Activated naive CD4-positive, alpha-beta T cell treated with anti-CD3 and anti-CD28 coated beads, Interleukin-2, amount 50 U/mL, for 16 hours (primary cell): Measurements from ENCODE around the gene BCAM.
"Not testable (repeated sequence)": the region's sequence is repeated elsewhere in the genome, so short reads cannot be mapped to it uniquely, and the experiment has no call there.

ENCODE experiments used
- DNase-seq: peaks from one replicate; pipeline ENCODE4 v3.0.0-alpha.2; 2020

The BCAM gene

DNA sequence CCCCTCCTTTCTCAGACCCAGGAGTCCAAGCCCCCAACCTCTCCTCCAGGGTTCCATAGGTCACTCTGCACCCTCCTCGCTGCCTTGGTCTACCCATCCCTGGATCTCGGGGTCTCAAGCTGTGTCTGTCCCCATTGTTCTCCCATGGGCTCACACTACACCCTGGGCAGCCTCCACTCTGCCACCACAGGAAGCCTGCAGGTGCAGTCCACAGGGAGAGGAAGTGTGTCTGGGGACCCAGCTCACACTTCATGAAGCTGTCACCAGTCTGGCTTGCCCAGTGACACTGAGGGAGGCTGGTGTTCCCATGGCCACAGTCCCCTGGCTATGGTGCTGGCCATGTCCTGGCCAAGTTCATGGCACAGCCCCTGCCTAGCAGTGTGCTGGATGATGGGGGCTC lies 42.5 kb downstream of the BCAM start:
- no peak for DNase-seq

DNA sequence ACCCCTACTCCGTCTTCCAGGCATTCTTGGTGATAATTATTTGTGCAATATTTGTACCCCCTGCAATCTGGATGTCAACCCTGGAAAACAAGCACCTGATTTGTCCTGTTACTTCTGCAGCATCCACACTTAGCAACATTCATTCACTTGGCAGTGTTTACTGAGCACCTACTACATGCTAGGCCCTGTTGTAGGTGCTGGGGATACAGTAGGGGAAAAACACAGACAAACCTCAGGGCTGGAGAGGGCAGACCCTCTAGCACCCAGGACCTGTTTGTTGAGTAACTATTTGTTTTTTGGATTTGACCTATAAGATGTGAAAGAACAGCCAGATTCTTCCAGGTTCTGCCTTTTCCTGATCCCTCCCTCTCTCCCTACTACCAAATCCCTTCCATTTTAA lies 46.7 kb downstream of the BCAM start:
- no peak for DNase-seq

DNA sequence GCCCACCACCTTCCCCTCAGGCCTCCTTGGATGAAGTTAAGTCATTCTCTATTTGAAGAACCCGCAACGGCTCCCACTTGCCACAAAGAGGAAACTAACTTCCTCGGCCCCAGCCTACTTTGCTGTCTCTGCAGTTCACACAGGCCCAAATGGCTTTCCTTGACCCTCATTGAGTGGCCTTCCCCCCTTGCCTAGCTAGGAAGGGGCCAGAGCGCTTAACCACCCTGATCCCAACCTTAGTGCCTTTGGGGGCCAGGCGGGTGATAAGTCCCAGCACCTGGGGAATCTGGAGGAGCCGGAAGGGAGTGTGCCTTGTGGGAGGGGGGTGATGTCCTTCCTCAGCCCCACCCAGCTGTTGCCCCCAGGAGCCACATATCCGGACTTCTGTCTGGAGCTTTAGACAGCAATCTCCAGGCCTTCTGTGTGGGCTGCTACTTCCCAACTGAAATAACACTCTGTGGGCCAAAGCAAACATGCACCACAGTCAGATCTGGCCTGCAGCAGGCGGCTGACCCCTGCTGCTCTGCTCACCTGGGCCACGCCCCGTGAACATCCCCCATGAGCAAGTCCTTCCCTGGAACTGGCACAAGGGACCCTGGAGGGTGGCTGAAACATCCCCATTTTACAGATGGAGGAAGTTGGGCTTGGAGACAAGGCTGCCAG lies 47.6 kb downstream of the BCAM start:
- no peak for DNase-seq

DNA sequence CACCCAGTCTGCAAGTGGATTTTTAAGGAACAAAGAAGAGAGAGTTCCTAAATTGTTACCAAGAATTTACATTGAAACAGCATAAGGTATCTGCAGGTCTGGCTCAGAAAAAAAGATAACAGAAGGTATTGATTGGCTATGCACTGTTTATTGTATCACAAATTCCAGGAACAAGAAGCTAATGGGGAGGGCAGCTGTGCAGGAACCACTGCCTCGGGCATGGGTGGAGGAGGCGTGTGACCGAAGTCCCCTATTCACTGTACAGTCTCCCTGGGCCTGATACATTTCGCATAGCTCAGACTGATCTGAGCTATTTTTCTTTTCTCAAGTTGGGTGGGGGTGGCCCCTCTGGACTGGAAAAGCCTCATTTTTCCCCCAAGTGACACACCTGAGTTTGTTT lies 48.9 kb downstream of the BCAM start:
- DNase-seq = no peak

DNA sequence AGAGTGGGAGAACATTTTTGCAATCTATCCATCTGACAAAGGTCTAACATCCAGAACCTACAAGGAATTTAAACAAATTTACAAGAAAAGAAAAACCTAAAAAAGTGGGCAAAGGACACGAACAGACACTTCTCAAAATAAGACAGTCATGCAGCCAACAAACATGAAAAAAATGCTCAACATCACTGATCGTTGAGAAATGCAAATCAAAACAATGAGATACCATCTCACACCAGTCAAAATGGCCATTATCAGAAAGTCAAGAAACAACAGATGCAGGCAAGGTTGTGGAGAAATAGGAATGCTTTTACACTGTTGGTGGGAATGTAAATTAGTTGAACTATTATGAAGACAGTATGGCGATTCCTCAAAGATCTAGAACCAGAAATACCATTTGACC lies 52.7 kb downstream of the BCAM start:
- not testable (repeated sequence) for DNase-seq

DNA sequence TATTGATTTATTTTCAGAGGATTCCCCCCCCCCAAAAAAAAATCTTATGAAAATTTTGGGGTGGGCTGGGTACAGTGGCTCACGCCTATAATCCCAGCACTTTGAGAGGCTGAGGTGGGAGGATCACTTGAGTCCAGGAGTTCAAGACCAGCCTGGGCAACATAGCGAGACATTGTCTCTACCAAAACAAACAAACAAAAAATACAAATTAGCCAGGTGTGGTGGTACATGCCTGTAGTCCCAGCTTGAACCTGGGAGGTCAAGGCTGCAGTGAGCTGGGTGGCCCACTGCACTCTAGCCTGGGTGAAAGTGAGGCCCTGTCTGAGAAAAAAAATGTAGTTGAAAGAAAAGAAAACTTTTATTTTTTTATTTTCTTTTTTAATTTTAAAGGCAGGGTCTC lies 55.1 kb downstream of the BCAM start:
- no peak for DNase-seq

DNA sequence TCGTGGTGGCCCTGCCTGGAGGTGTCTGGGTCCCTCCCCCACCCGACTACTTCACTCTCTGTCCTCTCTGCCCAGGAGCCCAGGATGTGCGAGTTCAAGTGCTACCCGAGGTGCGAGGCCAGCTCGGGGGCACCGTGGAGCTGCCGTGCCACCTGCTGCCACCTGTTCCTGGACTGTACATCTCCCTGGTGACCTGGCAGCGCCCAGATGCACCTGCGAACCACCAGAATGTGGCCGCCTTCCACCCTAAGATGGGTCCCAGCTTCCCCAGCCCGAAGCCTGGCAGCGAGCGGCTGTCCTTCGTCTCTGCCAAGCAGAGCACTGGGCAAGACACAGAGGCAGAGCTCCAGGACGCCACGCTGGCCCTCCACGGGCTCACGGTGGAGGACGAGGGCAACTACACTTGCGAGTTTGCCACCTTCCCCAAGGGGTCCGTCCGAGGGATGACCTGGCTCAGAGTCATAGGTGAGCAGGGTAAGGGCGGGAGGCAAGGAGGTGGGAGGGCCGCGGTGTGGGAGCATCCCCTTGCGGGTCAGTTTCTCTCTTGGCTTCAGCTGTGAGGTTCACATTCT lies 56.4 kb downstream of the BCAM start:
- no peak for DNase-seq

DNA sequence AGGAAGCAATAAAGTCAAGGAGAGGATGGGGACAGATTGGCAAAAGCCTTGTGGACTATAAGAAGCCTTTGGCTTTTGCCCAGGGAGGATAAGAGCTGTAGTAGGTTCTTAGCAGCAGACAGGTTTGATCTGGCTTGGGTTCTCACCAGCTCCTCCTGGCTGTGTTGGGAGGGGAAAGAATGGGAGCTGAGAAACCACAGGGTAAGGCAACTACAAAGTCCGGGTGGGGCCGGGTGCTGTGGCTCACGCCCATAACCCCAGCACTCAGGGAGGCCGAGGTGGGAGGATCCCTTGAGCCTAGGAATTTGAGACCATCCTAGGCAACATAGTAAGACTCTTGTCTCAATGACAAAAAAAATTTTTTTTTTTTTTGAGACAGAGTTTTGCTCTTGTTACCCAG lies 57.8 kb downstream of the BCAM start:
- no peak for DNase-seq

DNA sequence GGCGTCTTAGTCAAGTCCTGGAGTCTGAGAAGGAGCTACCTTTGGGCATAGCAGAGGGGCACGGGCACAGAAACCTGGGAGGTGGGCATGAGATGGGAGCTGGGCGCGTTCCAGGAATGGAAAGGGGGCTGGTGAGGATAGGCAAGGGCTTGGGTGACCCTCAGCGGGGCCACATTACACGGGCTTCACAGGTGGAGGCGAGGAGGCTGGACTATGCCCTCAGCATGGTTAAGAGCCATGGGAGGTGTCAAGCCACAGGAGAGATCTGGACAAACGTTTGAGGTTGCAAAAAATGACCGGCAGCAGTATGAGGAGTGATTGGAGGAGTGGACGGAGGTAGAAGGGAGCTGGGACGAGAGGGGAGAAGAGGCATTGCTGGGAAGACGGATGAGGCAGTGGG lies 58.7 kb downstream of the BCAM start:
- DNase-seq = no peak

DNA sequence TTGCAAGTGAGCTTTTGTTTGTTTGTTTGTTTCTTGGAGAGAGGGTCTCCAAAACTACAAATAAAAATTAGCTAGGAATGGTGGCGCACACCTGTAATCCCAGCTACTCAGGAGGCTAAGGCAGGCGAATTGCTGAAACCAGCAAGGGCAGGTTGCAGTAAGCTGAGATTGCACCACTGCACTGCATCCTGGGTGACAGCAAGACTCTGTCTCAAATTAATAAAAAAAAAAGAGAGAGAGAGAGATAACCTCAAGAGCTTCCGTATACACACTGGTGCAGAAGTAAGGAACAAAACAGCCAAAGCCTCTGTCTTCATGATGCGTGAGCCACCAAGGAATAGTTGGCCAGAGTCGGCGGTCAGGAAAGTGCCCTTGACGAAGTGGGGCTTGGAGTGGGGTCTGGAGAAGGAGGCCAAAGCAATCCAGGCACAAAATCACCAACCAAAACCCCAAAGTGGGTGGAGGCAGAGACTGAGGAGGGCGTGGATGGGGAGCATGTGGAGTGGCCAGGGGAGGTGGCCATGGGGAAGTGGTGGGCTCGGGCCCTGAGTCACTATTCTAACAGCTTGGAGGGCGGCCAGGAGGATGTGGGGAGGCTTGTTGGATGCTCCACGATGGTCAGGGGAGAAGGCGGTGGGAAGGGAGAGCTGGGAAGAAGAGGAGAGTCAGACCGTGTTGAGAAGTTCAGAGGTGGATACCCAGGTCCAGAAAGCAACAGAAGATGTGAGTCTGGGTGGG lies 61.0 kb downstream of the BCAM start:
- no peak for DNase-seq
